ENCODE results near the gene GRIA3. TPM values are rescaled to one million over a fixed set of nuclear protein-coding genes. Genes with fewer than 3 reads are reported as not detected.
"Not testable (repeated sequence)": the region's sequence is repeated elsewhere in the genome, so short reads cannot be mapped to it uniquely, and the experiment has no call there.

The GRIA3 gene
- polyA plus RNA-seq, 1 donor: 1.7 TPM

- DNase-seq: no peak
Measured at GRCh38 chrX:123277347-123277746, 93.3 kb downstream of the GRIA3 start.

- DNase-seq: no peak
Measured at GRCh38 chrX:123277821-123278220, 93.7 kb downstream of the GRIA3 start.

- DNase-seq: no peak
Measured at GRCh38 chrX:123282241-123282640, 98.2 kb downstream of the GRIA3 start.

GRCh38 chrX:123283407-123283806, 99.3 kb downstream of the GRIA3 start:
- not testable (repeated sequence) for DNase-seq

- DNase-seq: no peak
Measured at GRCh38 chrX:123291623-123292022, 107.5 kb downstream of the GRIA3 start.

GRCh38 chrX:123298026-123298425, 113.9 kb downstream of the GRIA3 start:
- DNase-seq: no peak

GRCh38 chrX:123303429-123303828, 119.4 kb downstream of the GRIA3 start:
- no peak for DNase-seq

- DNase-seq: no peak
Measured at GRCh38 chrX:123308658-123309057, 124.6 kb downstream of the GRIA3 start.

- no peak for DNase-seq
Measured at GRCh38 chrX:123310112-123310511, 126.0 kb downstream of the GRIA3 start.

GRCh38 chrX:123311486-123311885, 127.4 kb downstream of the GRIA3 start:
- no peak for DNase-seq

GRCh38 chrX:123313486-123313885, 129.4 kb downstream of the GRIA3 start:
- no peak for DNase-seq

- no peak for DNase-seq
Measured at GRCh38 chrX:123320622-123321021, 136.5 kb downstream of the GRIA3 start.

- DNase-seq: no peak
Measured at GRCh38 chrX:123322536-123322935, 138.5 kb downstream of the GRIA3 start.

- no peak for DNase-seq
Measured at GRCh38 chrX:123324625-123325024, 140.5 kb downstream of the GRIA3 start.

GRCh38 chrX:123330229-123330942, 146.3 kb downstream of the GRIA3 start:
- DNase-seq: no peak

GRCh38 chrX:123331349-123331748, 147.3 kb downstream of the GRIA3 start:
- no peak for DNase-seq

GRCh38 chrX:123331859-123332258, 147.8 kb downstream of the GRIA3 start:
- DNase-seq: no peak

- DNase-seq: no peak
Measured at GRCh38 chrX:123336666-123337065, 152.6 kb downstream of the GRIA3 start.

GRCh38 chrX:123337886-123338639, 154.0 kb downstream of the GRIA3 start:
- DNase-seq: no peak

GRCh38 chrX:123339221-123339905, 155.3 kb downstream of the GRIA3 start:
- DNase-seq: no peak

GRCh38 chrX:123340696-123341095, 156.6 kb downstream of the GRIA3 start:
- DNase-seq: no peak

GRCh38 chrX:123348468-123348867, 164.4 kb downstream of the GRIA3 start:
- no peak for DNase-seq

- DNase-seq: no peak
Measured at GRCh38 chrX:123350226-123350625, 166.1 kb downstream of the GRIA3 start.

GRCh38 chrX:123357941-123358340, 173.9 kb downstream of the GRIA3 start:
- DNase-seq: no peak
